HG03039 (cell line): ENCODE measurements around the gene HAGH.

Experiments used
- ATAC-seq: cut with Tn5 transposase; IDR thresholded peaks from one replicate; pipeline ENCODE4 v1.9.1; 2021; ENCODE audit warnings: mild to moderate bottlenecking, moderate library complexity; ENCODE audit not compliant: unreplicated experiment

HAGH gene

DNA sequence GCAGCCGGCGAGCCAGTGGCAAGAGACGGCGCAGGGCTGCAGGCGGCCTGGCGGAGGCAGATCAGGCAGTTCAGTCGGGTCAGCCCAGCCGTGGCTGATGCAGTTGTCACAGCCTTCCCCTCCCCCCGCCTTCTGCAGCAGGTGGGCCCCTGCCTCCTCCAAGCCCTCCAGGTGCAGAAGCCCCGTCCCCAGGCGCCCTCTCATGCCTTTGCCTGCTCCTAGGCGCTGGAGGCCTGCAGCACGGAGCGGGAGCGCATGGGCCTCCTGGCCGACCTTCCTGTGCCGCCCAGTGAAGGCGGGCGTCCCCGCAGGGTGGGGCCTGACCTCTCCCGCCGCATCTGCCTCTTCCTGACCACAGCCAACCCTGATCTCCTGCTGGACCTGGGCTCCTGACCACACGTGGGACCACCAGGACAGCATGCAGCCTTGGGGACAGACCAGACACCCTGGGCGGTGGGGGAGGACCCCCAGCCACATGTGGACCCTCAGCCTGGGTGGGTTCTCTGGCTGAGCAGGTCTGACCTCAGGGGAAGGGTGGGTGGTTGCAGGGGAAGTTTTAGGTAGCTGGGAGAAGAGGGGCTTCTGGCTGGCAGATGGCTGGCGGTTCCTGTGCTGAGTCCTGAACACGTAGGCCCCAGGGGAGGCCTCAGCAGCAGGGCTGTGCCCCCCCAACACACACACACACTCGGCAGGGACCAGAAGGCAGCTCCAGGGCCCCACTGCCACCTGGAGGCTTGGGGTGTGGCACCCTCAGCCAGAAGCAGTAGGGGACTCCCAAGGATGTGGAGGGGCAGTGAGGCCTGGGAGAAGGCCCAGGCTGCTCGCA is 50.6 kb downstream of the HAGH start:
- ATAC-seq = no peak

DNA sequence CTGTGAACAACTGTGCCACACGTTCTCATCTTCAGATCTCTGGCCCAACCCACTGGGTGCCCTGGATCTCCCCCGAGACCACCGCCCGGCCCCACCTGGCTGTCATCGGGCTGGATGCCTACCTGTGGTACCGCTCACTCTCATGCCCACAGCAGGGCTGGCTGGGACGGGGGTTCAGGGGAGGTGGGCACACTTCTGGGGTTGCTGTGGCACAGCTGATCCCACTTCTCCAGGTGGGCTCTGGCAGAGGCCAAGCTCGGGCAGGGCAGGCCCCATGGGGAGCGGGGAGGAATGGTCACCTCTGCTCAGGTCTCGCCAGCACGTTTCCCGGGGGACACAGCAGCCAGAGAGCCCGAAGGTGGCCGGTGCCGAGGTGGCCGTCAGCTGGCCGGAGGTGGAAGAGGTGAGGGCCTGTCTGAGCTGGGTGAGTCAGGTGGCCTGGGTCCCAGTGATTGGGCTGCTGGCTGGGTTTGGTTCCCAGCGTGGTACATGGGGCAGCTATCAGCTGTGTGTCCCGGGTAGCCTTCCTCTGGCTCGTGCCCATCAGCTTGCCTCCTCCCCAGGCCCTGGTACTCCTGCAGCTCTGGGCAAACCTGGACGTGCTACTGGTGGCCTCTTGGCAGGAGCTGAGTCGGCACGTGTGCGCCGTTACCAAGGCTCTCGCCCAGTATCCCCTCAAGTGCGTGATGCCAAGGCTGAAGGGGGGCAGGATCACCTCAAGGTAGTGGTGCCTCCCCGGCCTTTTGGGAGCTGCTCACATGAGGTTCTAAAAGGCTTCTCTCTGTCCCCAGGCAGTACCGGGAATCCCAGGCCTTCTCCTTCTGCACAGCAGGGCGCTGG is 51.4 kb downstream of the HAGH start:
- ATAC-seq = no peak

DNA sequence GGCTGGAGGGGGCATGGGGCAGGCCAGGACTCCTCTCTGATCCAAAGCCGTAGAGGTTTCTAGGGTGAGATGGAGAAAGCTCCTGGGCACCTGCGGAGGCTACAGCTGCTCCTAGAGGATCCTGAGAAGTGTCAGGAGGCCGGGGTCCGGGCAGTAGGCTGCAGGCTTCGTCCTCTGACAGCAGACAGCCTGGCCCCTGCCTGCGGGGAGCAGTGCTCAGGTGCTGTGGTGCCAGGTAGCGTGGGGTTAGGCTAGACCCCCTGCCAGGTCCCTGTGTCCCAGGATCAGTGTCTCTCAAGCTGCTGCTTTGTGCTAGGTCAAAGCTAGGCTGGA is 52.2 kb downstream of the HAGH start:
- no peak for ATAC-seq

DNA sequence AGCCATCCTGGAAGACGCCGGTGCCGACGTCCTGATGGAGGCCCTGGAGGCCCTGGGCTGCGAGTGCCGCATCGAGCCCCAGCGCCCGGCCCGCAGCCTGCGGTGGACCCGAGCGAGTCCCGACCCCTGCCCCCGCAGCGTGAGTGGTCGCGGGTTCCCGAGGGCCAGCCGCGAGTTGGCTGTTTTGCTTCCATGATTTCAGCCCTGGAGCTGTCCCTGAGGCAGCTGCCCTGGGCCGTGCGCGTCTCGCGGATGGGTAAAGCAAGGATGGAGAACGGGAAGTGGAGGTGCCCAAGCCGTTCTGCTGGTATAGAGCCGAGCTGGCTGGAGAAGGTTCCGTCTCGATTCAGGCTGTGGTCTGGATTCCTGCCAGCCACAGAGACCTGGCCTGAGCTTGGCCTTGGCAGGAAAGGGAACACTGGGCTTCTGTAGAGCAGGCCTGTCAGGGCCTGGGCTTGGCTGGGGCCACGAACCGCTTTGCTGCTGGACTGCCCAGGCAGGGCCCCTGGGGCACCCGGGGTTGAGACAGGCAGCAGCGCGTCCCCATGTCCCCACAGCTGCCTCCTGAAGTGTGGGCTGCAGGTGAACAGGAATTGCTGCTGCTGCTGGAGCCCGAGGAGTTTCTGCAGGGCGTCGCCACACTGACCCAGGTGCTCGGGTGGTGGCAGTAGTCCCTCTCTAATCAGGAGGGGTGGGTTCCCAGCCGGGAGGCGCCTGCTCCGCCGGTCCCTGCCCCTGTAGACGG is 52.8 kb downstream of the HAGH start:
- ATAC-seq = no peak

DNA sequence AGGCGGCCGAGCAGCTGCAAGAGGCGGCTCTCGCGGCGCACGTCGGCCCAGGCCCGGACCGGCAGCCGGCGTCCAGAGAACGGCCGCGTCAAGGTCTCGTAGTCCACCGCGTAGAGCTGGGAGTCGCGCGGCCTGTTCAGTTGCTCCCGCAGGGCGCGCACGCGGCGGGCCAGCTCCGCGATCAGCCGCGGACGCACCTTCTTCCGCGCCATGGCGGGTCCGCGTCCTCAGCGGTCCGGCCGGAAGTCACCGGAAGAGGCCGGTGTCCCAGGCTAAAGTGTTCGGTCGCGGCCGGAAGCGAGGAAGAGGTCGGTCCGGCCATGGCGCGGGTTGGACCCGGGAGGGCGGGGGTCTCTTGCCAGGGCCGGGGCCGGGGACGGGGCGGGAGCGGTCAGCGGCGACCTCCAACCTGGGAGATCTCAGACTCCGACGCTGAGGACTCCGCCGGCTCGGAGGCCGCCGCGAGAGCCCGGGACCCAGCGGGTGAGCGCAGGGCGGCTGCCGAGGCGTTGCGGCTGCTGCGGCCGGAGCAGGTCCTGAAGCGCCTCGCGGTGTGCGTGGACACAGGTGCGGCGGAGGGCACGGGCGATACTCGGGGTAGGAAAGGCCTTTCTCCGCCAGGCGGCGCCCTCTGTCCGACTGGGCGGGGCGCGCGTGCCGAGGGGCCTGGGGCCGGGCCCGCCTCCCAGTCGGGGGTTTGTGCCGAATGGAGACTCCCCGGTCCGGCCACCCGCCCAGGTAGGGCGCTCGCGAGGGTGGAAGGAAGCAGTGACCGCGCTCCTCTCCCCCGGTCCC is 53.5 kb downstream of the HAGH start, which contains the start of gene MRPS34:
TSS of gene MRPS34 (minus strand) at position 227 of the 795 bp plus-strand sequence. CDS start at position 212, 15 bp downstream.
- ATAC-seq = peak; percentile 35

DNA sequence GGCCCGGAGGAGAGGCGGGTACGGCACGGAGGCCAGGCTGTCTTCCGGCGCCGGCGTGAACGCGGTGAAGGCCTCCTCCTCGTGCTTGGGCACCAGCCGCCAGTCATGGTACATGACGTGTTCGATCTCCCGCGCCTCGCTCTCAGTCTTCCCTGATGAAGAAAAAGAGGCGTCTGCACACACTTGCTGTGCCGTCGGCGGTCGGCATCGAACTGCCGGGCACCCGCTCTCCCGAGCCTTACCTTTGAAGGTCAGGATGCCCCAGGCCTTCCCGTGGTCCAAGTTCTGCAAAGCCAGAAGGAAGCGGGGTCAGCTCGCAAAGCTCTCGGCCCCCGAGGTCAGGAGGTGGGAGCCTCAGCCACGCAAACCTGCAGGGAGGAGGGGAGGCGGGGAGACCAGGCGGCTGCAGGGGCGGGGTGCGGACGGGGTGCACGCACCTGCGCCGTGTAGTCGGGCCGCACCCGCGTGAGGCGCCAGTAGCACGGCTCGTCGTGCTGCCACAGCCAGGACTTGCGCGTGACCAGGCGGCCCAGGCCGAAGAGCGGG is 54.2 kb downstream of the HAGH start, which contains the start of gene EME2:
TSS of gene EME2 (plus strand) at position 449 of the 546 bp plus-strand sequence. CDS start 418 bp downstream, outside the sequence.
- no peak for ATAC-seq

DNA sequence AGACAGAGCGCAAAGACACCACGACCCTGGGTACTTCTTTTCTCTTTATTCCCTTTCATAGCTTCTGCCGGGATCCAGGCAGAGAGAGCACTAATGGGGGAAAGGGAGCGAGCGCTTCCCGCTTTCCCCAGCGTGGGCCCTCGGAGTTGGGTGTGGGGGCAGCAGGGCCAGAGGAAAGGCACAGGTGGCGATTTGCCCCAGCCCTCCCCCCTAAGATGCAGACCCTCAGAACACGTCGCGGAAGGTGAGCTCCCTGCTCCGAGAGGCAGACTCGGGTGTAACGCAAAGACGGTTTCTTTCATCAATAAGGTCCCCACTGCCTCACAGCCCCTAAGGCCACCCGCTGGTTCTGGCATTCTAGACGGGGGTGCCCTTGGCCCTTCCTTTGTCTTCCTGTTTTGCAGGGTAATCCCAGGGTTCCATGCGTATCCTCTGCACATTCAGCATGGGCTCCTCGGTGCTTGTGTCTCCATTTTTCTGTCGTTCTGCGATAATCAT is 54.7 kb downstream of the HAGH start:
- ATAC-seq = no peak

DNA sequence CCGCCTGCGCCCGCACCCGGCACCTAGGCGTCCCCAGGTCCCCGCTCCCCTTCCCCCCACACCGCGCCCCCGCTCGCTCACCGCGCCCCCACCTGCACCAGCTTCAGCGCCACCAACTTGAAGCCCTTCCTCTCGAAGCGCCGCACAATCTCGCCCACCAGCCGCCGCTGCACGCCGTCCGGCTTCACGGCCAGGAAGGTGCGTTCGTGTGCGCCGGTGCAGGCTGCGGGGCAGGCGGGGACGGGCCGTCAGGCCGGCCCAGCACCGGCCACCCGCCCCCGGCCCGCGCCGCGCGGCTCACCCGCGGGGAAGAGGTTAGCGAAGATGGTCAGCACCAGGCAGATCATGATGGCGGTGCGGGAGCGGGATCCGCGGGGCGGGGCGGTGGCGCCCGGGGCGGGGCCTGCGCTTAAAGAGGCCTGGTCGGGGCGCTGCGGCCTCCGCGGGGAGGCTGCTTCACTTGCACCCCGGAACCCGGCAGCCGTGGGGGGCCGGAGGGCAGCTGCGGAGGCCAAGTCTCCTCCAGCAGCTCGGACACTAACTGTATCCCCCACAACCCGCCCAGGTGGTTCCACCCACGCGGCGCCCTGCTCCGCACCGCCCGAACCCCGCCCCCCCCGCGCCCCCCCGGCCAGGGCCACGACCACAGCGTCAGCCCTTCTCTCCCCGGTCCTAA is 55.3 kb downstream of the HAGH start, which contains the start of gene NME3:
TSS of gene NME3 (minus strand) at position 356 of the 676 bp plus-strand sequence. CDS start at position 347, 9 bp downstream.
- no peak for ATAC-seq

DNA sequence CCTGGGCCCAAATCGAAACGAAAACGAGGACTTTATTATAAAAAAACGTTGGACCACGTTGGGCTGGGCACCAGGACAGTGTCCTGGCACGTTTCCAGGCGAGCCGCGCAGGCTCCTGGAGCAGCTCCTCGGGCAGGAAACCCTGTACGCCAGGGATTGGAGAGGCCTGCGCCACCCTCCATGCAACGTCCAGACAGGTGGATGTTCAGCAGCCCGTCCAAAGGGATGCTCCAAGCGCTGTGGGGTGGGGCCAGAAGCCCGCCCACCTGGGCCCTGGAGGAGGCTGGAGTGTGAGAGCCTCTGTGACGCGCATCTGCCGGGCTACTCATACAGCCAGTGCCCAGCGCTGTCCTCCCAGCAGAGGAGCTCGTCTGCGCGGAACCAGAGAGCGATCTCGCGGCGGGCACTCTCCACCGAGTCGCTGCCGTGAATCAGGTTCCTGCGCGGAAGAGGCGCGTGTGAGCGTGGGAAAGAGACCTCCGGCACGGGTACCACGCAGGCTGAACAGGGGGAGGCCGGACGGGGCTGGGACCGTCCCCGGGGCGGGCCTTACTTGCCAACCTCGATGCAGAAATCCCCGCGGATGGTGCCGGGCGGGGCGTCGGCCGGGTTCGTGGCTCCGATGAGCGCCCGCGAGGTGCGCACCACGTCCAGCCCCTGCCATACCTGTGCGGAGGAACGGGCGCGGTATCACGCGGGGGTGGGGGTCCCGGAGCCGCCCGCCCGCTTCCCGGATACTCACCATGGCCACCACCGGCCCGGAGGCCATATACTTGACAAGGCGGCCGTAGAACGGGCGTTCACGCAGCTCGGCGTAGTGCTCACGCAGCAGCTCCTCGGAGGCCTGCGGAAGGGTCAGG is 56.1 kb downstream of the HAGH start:
- no peak for ATAC-seq

DNA sequence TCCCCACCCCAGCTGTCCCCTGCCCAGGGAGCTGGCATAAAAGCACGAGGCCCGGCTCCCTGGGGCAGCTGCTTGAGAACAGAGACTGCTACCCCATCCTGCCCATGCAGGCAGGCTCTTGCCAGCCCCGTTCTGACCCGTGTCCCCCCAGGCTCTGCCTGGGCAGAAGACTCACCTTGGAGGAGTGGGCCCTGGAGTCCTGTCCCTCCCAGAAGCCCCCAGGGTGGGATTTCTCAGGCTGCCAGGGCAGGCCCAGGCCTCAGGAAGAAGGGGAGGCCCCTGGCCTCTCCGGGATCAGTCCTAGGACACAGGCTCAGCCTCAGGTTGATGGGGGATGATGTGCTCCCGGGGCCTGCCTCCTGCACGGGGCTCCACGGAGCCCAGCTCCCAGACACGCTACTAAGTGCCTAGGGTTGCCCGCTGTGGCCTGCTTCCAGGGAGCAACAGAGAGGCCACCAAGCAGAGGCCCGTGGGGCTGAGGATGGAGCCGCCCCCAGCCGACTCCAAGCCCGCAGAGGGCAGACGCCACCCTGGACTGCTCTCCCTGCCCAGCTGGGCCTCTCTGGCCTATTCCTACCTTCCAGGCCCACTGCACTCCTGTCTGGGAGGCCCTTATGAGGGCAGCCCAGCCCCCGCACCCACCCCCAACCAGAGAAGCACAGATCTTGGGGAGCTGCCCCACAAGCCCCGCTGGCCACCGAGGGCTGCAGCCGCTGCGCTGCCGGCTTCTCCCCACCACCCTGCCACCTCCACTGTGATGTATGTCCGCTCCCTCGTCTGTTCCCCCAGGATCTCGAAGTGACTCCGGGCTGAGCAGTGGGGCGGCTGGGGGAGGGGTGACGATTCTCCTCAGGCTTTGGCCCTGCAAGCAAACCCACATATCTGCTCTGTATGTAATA is 57.0 kb downstream of the HAGH start:
- no peak for ATAC-seq

DNA sequence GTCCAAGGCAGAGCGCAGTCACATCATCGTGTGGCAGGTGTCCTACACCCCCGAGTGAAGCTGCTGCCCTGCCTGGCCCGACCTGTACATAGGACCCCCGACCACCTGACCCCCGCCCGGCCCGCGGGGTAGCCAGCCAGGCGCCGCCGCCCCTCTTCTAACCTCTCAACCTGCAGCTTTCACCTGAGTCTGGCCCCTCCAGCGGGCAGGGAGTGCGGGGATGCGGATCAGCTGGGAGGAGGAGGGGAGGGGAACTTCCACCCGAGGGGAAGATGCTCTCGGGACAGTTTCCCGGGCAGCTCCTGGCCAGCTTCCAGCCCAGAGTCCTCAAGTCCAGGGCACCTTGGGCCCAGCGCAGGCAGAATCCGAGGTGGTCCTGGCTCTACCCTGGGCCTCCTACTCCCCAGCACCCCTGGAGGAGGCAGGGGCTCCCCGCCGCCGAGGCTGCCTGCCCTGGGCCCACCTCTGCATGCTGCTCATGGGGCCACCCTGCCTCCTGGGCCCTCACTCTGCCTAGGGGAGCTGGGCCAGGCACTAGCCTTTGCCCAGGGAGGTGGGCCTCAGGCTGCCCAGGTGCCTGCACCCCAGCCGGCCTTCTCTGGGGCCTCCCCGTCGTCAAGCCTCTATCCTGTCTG is 57.7 kb downstream of the HAGH start:
- no peak for ATAC-seq

DNA sequence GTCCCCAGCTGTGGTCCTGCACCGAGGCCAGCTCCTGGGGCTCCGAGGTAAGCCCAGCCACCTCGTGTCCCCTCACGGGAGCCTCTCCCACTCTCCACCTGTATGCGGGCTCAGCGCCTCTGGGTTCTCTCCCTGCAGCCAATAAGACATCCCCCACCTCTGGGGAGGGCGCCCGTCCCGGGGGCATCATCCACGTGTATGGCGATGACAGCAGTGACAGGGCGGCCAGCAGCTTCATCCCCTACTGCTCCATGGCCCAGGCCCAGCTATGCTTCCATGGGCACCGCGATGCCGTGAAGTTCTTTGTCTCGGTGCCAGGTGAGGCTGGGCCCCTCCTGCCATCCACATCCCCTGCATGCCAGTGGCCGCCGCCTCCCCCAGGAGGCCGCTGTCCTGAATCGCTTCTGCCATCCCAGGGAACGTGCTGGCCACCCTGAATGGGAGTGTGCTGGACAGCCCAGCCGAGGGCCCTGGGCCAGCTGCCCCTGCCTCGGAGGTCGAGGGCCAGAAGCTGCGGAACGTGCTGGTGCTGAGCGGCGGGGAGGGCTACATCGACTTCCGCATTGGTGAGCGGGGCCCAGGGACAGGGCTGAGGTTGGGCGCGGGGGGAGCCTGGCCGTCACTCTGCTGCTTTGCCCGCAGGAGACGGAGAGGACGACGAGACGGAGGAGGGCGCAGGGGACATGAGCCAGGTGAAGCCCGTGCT is 58.4 kb downstream of the HAGH start:
- ATAC-seq = no peak

DNA sequence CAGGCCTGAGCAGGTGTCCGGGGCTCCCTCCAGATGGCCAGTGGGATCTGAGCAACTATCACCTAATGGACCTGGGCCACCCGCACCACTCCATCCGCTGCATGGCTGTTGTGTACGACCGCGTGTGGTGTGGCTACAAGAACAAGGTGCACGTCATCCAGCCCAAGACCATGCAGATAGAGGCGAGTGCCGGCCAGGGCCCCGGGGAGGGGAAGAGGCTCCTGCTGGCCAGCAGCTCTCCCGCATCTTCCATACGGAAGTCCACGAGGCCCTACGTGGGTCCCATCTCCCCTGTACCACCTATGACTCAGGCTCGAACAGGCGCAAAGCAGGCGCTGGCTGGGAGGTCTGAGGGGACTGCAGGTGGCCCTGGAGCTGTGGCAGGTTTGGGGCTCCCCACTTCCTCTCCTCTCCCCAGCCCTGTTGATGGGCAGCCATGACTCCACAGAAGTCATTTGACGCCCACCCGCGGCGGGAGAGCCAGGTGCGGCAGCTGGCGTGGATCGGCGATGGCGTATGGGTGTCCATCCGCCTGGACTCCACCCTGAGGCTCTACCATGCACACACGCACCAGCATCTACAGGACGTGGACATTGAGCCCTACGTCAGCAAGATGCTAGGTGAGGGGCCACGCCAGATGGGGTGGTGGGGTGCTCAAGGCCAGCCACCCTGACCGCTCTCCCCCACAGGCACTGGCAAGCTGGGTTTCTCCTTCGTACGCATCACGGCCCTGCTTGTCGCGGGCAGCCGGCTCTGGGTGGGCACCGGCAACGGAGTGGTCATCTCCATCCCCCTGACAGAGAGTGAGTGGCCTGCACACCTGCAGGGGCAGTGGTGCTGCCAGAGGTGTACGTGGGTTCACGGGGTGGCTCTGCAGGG is 59.3 kb downstream of the HAGH start:
- no peak for ATAC-seq

DNA sequence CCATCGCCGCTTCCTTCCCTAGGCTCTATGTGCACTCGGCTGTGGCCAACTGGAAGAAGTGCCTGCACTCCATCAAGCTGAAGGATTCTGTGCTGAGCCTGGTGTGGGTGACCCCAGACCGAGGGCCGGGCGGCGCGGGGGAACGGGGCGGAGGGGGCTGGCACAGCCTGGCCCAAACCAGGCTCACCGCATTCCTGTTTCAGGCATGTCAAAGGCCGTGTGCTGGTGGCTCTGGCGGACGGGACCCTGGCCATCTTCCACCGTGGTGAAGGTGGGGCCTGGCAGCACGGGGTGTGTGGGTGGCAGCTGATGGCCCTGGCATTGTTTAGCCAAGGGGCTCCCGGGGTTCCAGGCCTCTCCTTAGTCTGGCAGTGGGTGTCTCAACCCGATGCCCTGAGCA is 59.9 kb downstream of the HAGH start:
- ATAC-seq = no peak

DNA sequence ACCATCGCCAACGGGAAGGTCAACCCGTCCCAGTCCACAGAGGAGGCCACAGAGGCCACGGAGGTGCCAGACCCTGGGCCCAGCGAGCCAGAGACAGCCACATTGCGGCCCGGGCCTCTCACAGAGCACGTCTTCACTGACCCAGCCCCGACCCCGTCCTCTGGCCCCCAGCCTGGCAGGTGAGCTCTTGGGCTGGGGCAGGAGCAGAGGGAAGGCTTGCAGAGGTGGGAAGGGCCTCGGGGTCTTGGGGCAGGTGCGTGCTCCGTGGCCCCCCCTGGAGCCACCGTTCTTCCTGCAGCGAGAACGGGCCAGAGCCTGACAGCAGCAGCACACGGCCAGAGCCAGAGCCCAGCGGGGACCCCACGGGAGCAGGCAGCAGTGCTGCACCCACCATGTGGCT is 60.4 kb downstream of the HAGH start:
- no peak for ATAC-seq
